Measurements from ENCODE around the gene PHETA1. TPM values are rescaled to one million over a fixed set of nuclear protein-coding genes. Genes with fewer than 3 reads are reported as not detected.

PHETA1 gene
- total and polyA plus RNA-seq, 4 experiments from 2014 or later = 0.24 to 6.4 (median 3.1) TPM

DNA sequence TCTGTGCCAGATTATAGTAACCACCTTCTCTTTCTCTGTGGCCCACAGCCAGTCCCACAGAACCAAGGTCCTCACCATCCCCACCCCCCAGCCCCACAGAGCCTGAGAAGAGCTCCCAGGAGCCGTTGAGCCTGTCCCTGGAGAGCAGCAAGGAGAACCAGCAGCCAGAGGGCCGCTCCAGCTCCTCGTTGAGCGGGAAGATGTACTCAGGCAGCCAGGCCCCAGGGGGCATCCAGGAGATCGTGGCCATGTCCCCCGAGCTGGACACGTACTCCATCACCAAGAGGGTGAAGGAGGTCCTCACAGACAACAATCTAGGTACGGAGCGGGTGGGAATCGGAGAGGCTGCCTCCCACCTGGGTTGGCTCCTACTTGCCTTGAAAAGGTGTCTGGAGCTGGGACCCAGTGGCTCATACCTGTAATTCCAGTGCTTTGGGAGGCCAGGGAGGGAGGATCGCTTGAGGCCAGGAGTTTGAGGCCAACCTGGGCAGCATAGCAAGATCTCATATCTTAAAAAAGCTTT lies 34.4 kb downstream of the PHETA1 start:
- intact Hi-C loops (cut with micrococcal nuclease) = no loop called here
- POLR2A ChIA-PET (ENCODE audit: partially characterized antibody) = interaction anchor here (0.6 kb wide), 1 partner anchor 10 kb away, joined by 3 read pairs; no protein-coding TSS in a partner anchor
- H3K27me3 ChIP-seq (ENCODE audit: insufficient read depth, low read length) = no peaks in the 10 kb centered on the region
- no peak overlapping the region for H3K4me3 ChIP-seq (ENCODE audit: low read length in 2 of 2)
- H3K4me3 Mint-ChIP-seq = no peak overlapping the region
- no peaks in the 10 kb centered on the region for H3K9me3 ChIP-seq (ENCODE audit: control insufficient read depth in 1 of 2, low read length in 2 of 2)
- peaks cover 0 to 3% (median 0%) of the 10 kb centered on the region in 4 donors for H3K4me1 Mint-ChIP-seq
- no peaks in the 10 kb centered on the region for H3K4me1 ChIP-seq (ENCODE audit: insufficient read depth, low read length)
- no peaks in the 10 kb centered on the region for H3K9me3 Mint-ChIP-seq
- no peak for DNase-seq
- H3K27ac ChIP-seq (ENCODE audit: low read depth, low read length) = no peak overlapping the region
- peaks cover 3 to 6% of the 10 kb centered on the region in 2 donors for H3K27me3 Mint-ChIP-seq
- no peaks in the 10 kb centered on the region for H3K36me3 ChIP-seq (ENCODE audit: insufficient read depth, low read length)
- CTCF ChIA-PET (ENCODE audit: partially characterized antibody) = no interaction called here
- no peak overlapping the region for H3K27ac Mint-ChIP-seq
- no peaks in the 10 kb centered on the region for H3K36me3 Mint-ChIP-seq

DNA sequence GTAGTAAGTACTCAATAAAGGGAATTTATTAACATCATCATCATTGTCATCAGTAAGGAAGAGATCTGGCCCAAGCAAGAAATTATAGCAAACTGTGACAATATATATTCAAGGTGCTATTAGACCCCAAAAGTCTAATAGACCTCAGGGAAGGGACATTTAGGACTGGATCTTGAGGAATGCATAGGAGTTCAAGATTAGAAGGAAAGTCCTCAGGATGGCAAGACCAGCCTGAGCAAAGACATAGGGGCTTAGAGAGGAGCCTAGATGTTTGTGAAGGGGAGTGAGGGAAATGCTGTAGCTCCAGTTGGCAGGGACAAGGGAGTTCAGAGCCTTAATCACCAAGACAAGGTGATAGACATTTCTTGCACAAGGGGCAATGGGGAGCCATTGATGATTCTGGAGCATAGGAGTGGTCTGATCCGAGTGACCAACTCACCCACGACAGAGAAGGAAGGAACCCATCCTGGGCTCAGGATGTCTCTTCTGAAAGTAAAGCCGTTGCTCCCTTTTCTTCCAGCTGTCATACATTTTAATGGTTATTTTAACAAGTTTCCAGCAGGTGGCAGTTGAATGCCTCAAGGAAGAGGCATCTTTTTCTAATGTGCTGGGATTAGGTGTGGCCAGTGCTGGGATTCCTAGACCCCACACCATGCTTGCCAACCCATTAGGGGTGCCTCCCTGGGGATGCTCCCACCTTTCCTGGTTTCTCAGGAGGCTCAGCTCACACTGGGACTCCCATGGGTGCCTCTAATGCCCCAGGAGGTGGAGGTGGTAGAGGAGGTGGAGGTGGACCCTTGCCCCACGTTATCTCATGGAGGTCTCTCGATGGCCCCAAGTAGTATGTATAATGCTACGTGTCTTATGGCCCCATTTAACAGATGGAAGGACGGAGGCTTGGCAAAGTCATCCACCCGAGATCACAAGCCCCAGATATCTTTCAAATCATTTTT lies 37.8 kb downstream of the PHETA1 start:
- ChIA-PET POLR2A (ENCODE audit: partially characterized antibody) (no interaction called here), CTCF (ENCODE audit: partially characterized antibody) (interaction anchor here (1.0 to 1.4 kb wide), 3 partner anchors 8 to 435 kb away, joined by 3 to 5 read pairs (median 3); no protein-coding TSS in a partner anchor)
- no peak overlapping the region for H3K4me3 Mint-ChIP-seq
- no peak overlapping the region for H3K4me3 ChIP-seq (ENCODE audit: low read length in 2 of 2)
- no peaks in the 10 kb centered on the region for H3K9me3 ChIP-seq (ENCODE audit: control insufficient read depth in 1 of 2, low read length in 2 of 2)
- DNase-seq = no peak
- no peaks in the 10 kb centered on the region for H3K36me3 ChIP-seq (ENCODE audit: insufficient read depth, low read length)
- intact Hi-C loops (cut with micrococcal nuclease) = loop anchor here (1.0 kb wide), 1 partner anchor 198 kb away; no protein-coding TSS in a partner anchor
- no peaks in the 10 kb centered on the region for H3K9me3 Mint-ChIP-seq
- no peak overlapping the region for H3K27ac ChIP-seq (ENCODE audit: low read depth, low read length)
- H3K4me1 ChIP-seq (ENCODE audit: insufficient read depth, low read length) = no peaks in the 10 kb centered on the region
- H3K4me1 Mint-ChIP-seq = peaks cover 0 to 3% (median 0%) of the 10 kb centered on the region in 4 donors
- no peaks in the 10 kb centered on the region for H3K36me3 Mint-ChIP-seq
- no peak overlapping the region for H3K27ac Mint-ChIP-seq
- H3K27me3 ChIP-seq (ENCODE audit: insufficient read depth, low read length) = no peaks in the 10 kb centered on the region
- H3K27me3 Mint-ChIP-seq = peaks cover 7 to 8% of the 10 kb centered on the region in 2 donors

GRCh38 chr12:111328138-111328537 lies 40.8 kb downstream of the PHETA1 start:
- H3K9me3 Mint-ChIP-seq = no peaks in the 10 kb centered on the region
- H3K36me3 Mint-ChIP-seq = no peaks in the 10 kb centered on the region
- H3K27ac ChIP-seq (ENCODE audit: low read depth, low read length) = no peak overlapping the region
- no peaks in the 10 kb centered on the region for H3K9me3 ChIP-seq (ENCODE audit: control insufficient read depth in 1 of 2, low read length in 2 of 2)
- no peak overlapping the region for H3K4me3 ChIP-seq (ENCODE audit: low read length in 2 of 2)
- H3K27ac Mint-ChIP-seq = no peak overlapping the region
- H3K4me3 Mint-ChIP-seq = no peak overlapping the region
- intact Hi-C loops (cut with micrococcal nuclease) = no loop called here
- H3K4me1 ChIP-seq (ENCODE audit: insufficient read depth, low read length) = no peaks in the 10 kb centered on the region
- ChIA-PET POLR2A (ENCODE audit: partially characterized antibody) (no interaction called here), CTCF (ENCODE audit: partially characterized antibody) (no interaction called here)
- H3K27me3 Mint-ChIP-seq = peaks cover 7% of the 10 kb centered on the region in 2 donors
- H3K36me3 ChIP-seq (ENCODE audit: insufficient read depth, low read length) = no peaks in the 10 kb centered on the region
- no peaks in the 10 kb centered on the region for H3K27me3 ChIP-seq (ENCODE audit: insufficient read depth, low read length)
- peaks cover 0 to 3% (median 0%) of the 10 kb centered on the region in 4 donors for H3K4me1 Mint-ChIP-seq
- no peak for DNase-seq

GRCh38 chr12:111327474-111327873 lies 41.4 kb downstream of the PHETA1 start:
- Mint-ChIP-seq H3K4me1 (peaks cover 0 to 3% (median 0%) of the 10 kb centered on the region in 4 donors), H3K4me3 (no peak overlapping the region), H3K27ac (no peak overlapping the region), H3K9me3 (no peaks in the 10 kb centered on the region), H3K36me3 (no peaks in the 10 kb centered on the region), H3K27me3 (peaks cover 7% of the 10 kb centered on the region in 2 donors)
- CTCF ChIA-PET (ENCODE audit: partially characterized antibody) = no interaction called here
- H3K36me3 ChIP-seq (ENCODE audit: insufficient read depth, low read length) = no peaks in the 10 kb centered on the region
- no peak for DNase-seq
- intact Hi-C loops (cut with micrococcal nuclease) = no loop called here
- H3K4me1 ChIP-seq (ENCODE audit: insufficient read depth, low read length) = no peaks in the 10 kb centered on the region
- POLR2A ChIA-PET (ENCODE audit: partially characterized antibody) = no interaction called here
- no peaks in the 10 kb centered on the region for H3K27me3 ChIP-seq (ENCODE audit: insufficient read depth, low read length)
- H3K9me3 ChIP-seq (ENCODE audit: control insufficient read depth in 1 of 2, low read length in 2 of 2) = no peaks in the 10 kb centered on the region
- no peak overlapping the region for H3K4me3 ChIP-seq (ENCODE audit: low read length in 2 of 2)
- H3K27ac ChIP-seq (ENCODE audit: low read depth, low read length) = no peak overlapping the region

DNA sequence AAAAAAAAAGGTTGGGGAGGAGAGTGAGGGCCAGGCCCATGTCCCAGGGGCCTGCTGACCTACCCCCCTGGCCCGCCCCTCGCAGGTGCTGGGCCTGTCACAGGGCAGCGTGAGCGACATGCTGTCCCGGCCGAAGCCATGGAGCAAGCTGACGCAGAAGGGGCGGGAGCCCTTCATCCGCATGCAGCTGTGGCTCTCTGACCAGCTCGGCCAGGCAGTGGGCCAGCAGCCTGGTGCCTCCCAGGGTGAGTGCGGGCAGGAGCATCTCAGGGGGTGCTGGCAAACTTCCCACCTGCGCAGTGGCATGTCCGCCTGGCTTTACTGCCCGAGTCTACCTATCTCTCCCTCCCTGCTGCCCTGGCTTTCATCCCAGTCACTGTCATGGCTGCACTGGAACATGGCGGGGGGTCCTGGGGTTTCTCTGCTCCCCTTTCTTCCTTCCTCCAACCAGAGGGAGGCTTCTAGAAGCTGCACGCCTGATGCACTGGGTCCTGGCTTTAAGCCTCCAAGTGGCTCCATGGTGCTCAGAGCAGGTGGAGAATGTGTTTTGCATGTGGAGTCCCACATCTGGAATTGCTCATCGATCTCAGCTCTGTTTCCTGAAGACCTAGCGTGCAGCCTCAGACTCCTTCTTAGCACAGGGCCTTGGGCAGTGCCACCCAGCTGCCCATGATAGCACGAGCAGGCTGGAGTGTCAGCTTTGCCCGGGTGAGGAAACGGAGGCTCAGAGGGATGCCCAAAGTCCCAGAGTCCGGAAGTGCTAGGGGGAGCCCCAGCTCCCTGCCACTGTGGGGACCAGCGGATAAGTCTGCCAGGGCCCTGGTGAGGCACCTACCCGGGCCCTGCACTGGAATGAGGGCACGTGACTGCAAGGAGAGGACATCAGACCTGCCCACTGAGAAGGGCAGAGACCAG lies 46.3 kb downstream of the PHETA1 start:
- ChIA-PET CTCF (ENCODE audit: partially characterized antibody) (interaction anchor here (0.7 to 1.6 kb wide), 4 partner anchors 8 to 427 kb away, joined by 3 read pairs; no protein-coding TSS in a partner anchor), POLR2A (ENCODE audit: partially characterized antibody) (no interaction called here)
- intact Hi-C loops (cut with micrococcal nuclease) = no loop called here
- Mint-ChIP-seq H3K9me3 (no peaks in the 10 kb centered on the region), H3K27ac (no peak overlapping the region), H3K4me1 (no peaks in the 10 kb centered on the region), H3K27me3 (peaks cover 0 to 3% of the 10 kb centered on the region in 2 donors), H3K36me3 (no peaks in the 10 kb centered on the region), H3K4me3 (no peak overlapping the region)
- Histone ChIP-seq H3K36me3 (ENCODE audit: insufficient read depth, low read length) (no peaks in the 10 kb centered on the region), H3K27ac (ENCODE audit: low read depth, low read length) (no peak overlapping the region), H3K4me1 (ENCODE audit: insufficient read depth, low read length) (no peaks in the 10 kb centered on the region), H3K9me3 (ENCODE audit: control insufficient read depth in 1 of 2, low read length in 2 of 2) (no peaks in the 10 kb centered on the region), H3K4me3 (ENCODE audit: low read length in 2 of 2) (no peak overlapping the region), H3K27me3 (ENCODE audit: insufficient read depth, low read length) (no peaks in the 10 kb centered on the region)
- DNase-seq = no peak

GRCh38 chr12:111321317-111321716 lies 47.6 kb downstream of the PHETA1 start:
- Histone ChIP-seq H3K4me1 (ENCODE audit: insufficient read depth, low read length) (no peaks in the 10 kb centered on the region), H3K9me3 (ENCODE audit: control insufficient read depth in 1 of 2, low read length in 2 of 2) (no peaks in the 10 kb centered on the region), H3K4me3 (ENCODE audit: low read length in 2 of 2) (no peak overlapping the region), H3K36me3 (ENCODE audit: insufficient read depth, low read length) (no peaks in the 10 kb centered on the region), H3K27ac (ENCODE audit: low read depth, low read length) (no peak overlapping the region), H3K27me3 (ENCODE audit: insufficient read depth, low read length) (no peaks in the 10 kb centered on the region)
- no peak overlapping the region for H3K27ac Mint-ChIP-seq
- ChIA-PET CTCF (ENCODE audit: partially characterized antibody) (interaction anchor here (0.8 kb wide), 1 partner anchor 9 kb away, joined by 3 read pairs; no protein-coding TSS in a partner anchor), POLR2A (ENCODE audit: partially characterized antibody) (no interaction called here)
- DNase-seq = no peak
- intact Hi-C loops (cut with micrococcal nuclease) = no loop called here
- H3K27me3 Mint-ChIP-seq = peaks cover 0 to 9% of the 10 kb centered on the region in 2 donors
- H3K36me3 Mint-ChIP-seq = no peaks in the 10 kb centered on the region
- H3K9me3 Mint-ChIP-seq = no peaks in the 10 kb centered on the region
- no peaks in the 10 kb centered on the region for H3K4me1 Mint-ChIP-seq
- no peak overlapping the region for H3K4me3 Mint-ChIP-seq
